BJ (cell line): ENCODE data around the gene PRDM5. TPM values are rescaled to one million over a fixed set of nuclear protein-coding genes. Genes with fewer than 3 reads are reported as not detected.

Source experiments
- CTCF ChIA-PET: fragments of 350-600 bp; formaldehyde crosslinking; extraction: SDS; loops from one replicate; lab custom pipeline; 2021; ENCODE audit warnings: antibody characterized with exemption, inconsistent platforms; lab: Yijun Ruan, JAX
- POLR2A ChIA-PET: fragments of 300-600 bp; sonication (Branson Sonifier 250); formaldehyde crosslinking; extraction: SDS; loops from one replicate; lab custom pipeline; 2021; ENCODE audit warnings: antibody characterized with exemption; lab: Charles Lee
- DNase-seq: peaks from one replicate; pipeline ENCODE4 v3.0.0-alpha.2; 2011; ENCODE audit warnings: low read depth
- H3K27me3 ChIP-seq: 2 replicates; pipeline ENCODE4 v1.6.0; 2011; ENCODE audit warnings: low read length; ENCODE audit not compliant: control insufficient read depth, insufficient read depth
- H3K36me3 ChIP-seq: 2 replicates; pipeline ENCODE4 v1.5.1; 2011; ENCODE audit warnings: low read length; ENCODE audit not compliant: control insufficient read depth, insufficient read depth
- H3K4me3 ChIP-seq: 2 replicates; pipeline ENCODE4 v1.5.1; 2011; ENCODE audit warnings: low read depth, mild to moderate bottlenecking, control low read depth, low read length
- polyA plus RNA-seq: library from polyadenylated mRNA; depleted of rRNA; stranded (reverse); fragments of >200 nt; gene quantifications from 2 replicates; pipeline ENCODE4 v1.2.3, GENCODE V29; 2011
- TF ChIP-seq, protein P1 (sequence below): IDR thresholded peaks from 2 replicates; pipeline ENCODE4 v1.5.1; 2011; ENCODE audit warnings: low read depth, mild to moderate bottlenecking, control low read depth, inconsistent platforms, low read length, moderate library complexity; ENCODE audit not compliant: insufficient read depth

The PRDM5 gene
- polyA plus RNA-seq, 1 experiment, result 5.3 TPM

DNA sequence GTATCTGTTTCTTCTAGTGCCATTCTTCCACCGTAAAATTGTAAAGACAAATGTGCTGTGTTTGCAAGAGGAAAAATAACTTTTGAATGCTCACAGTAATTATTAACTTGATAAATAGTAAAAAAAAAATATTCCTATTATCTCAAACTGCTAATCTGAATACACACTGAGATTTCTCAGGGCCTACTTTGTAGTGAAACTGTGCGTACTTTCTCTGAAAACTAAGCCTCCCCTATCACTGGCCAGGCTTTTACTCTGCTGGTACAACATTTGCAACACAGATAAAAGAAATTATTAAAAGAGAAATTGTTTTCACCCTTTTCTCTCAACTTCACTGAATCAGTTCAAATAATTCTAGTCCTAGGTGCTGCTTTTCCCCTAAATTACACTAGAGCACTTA lies 137.3 kb downstream of the PRDM5 start:
- TF ChIP-seq, protein P1, sequence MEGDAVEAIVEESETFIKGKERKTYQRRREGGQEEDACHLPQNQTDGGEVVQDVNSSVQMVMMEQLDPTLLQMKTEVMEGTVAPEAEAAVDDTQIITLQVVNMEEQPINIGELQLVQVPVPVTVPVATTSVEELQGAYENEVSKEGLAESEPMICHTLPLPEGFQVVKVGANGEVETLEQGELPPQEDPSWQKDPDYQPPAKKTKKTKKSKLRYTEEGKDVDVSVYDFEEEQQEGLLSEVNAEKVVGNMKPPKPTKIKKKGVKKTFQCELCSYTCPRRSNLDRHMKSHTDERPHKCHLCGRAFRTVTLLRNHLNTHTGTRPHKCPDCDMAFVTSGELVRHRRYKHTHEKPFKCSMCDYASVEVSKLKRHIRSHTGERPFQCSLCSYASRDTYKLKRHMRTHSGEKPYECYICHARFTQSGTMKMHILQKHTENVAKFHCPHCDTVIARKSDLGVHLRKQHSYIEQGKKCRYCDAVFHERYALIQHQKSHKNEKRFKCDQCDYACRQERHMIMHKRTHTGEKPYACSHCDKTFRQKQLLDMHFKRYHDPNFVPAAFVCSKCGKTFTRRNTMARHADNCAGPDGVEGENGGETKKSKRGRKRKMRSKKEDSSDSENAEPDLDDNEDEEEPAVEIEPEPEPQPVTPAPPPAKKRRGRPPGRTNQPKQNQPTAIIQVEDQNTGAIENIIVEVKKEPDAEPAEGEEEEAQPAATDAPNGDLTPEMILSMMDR, result no peak
- no peak for DNase-seq
- CTCF ChIA-PET, result no interaction called here
- no peak overlapping the region for H3K4me3 ChIP-seq
- H3K36me3 ChIP-seq, result no peaks in the 10 kb centered on the region
- POLR2A ChIA-PET, result no interaction called here
- no peaks in the 10 kb centered on the region for H3K27me3 ChIP-seq

DNA sequence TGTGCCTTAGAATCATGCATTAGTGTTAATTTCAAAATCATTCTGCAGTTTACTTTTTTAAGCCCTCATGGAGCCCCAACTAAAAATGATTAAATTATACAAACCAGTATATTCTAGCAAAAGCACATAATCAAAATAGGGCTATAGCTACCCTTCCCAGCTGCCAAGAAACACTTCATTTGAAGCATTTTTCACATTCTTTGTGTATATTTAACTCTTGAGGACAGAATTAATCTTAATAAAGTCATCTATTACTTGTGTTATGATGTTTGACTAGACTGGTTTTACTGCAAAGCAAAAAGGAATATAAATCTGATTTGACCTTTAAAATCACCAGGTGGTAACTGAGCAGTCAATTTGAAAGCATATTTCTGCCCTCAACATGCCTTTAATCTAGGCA lies 145.1 kb downstream of the PRDM5 start:
- DNase-seq, result no peak

GRCh38 chr4:120775431-120775830 lies 147.1 kb downstream of the PRDM5 start:
- H3K4me3 ChIP-seq, result no peak overlapping the region
- H3K27me3 ChIP-seq, result no peaks in the 10 kb centered on the region
- POLR2A ChIA-PET, result no interaction called here
- TF ChIP-seq, protein P1, result no peak
- CTCF ChIA-PET, result no interaction called here
- DNase-seq, result no peak
- no peaks in the 10 kb centered on the region for H3K36me3 ChIP-seq

More for the DNA sequence above, 145.1 kb downstream of the PRDM5 start:
- no peaks in the 10 kb centered on the region for H3K27me3 ChIP-seq
- H3K4me3 ChIP-seq, result no peak overlapping the region
- POLR2A ChIA-PET, result no interaction called here
- H3K36me3 ChIP-seq, result no peaks in the 10 kb centered on the region
- TF ChIP-seq, protein P1, result no peak
- CTCF ChIA-PET, result no interaction called here

DNA sequence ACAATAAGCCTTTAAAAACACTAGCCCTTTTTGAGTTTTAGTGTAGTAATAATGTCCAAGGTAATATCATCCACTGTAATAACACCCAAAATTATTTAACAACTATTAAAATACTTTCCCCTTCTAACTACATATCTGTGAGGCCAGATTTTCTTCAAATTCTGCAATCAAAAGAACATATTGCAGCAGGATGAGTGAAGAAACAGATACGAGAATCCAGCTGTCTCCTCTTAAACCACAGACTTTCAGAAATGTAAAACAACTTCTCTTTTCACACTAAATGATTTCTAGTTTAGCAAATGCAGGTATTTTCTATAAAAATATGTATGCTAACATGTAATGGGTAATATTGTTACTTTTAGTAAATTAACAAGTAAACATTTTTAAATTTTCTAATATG lies 148.9 kb downstream of the PRDM5 start:
- TF ChIP-seq, protein P1, result no peak
- Histone ChIP-seq H3K4me3 (no peak overlapping the region), H3K36me3 (no peaks in the 10 kb centered on the region), H3K27me3 (no peaks in the 10 kb centered on the region)
- DNase-seq, result no peak
- POLR2A ChIA-PET, result no interaction called here
- CTCF ChIA-PET, result no interaction called here

DNA sequence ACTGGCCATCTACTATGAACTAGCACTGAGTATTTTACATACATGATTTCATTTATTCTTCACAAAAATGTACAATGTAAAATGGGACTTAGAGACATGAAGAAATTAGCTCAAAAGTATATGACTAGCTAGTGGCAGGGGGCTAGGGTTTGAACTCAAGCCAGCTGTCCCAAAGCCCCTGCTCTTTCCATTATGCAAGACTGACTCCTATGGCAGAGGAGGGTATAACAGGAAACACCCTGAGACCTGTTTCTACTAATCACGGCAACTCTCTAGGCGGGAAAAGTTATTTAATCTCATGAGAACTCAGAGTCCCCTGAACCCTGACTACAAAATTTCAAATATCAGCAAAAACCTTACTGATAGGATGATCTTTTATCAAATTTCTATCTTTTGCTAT lies 150.6 kb downstream of the PRDM5 start:
- POLR2A ChIA-PET, result no interaction called here
- no peak for DNase-seq

More for the DNA sequence above, 150.6 kb downstream of the PRDM5 start:
- H3K4me3 ChIP-seq, result no peak overlapping the region
- H3K36me3 ChIP-seq, result no peaks in the 10 kb centered on the region
- H3K27me3 ChIP-seq, result no peaks in the 10 kb centered on the region
- CTCF ChIA-PET, result no interaction called here
- TF ChIP-seq, protein P1, result no peak
